ENCODE measurements around the gene HCN2. TPM values are rescaled to one million over a fixed set of nuclear protein-coding genes. Genes with fewer than 3 reads are reported as not detected.
A peak's percentile ranks its signal among the peaks of the same experiment; 100 is the strongest.
"Not testable (repeated sequence)": the region's sequence is repeated elsewhere in the genome, so short reads cannot be mapped to it uniquely, and the experiment has no call there.

The HCN2 gene
- total RNA-seq, 1 donor from 2014 or later: 4.5 TPM

DNA sequence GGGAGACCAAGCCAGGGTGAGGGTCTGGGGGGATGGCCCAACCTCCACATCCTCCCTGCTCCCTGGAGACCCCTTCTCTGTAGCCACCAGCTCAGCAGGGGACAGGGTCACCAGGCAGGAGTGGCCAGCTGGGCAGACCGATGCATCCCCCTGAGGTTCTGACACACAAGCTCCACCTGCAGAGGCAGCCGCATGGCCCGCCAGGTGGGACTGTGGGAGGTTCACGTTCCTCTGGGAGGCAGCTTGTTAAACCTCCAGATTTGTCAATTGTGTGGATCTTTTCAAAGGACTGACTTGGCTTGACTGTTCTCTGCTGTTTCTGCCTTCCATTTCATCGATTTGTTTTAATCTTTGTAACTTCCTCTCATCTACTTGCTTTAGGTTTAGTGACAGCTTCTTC, 35.6 kb downstream of the HCN2 start:
- intact Hi-C loops (cut with DNase I): no loop called here
- ATAC-seq: no peak
- no peak for DNase-seq (ENCODE audit: missing footprints)

DNA sequence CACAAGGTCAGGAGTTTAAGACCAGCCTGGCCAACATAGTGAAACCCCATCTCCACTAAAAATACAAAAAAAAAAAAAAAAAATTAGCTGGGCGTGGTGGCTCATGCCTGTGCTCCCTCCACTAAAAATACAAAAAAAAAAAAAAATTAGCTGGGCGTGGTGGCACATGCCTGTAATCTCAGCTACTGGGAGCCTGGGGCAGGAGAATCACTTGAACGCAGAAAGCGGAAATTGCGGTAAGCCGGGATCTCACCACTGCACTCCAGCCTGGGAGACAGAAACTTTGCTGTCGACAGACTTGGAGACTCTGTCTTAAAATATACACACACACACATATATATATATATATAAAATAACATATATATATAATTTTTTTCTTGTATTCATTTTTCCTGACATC, 36.9 kb downstream of the HCN2 start:
- intact Hi-C loops (cut with DNase I); ATAC-seq; DNase-seq (ENCODE audit: missing footprints): not testable (repeated sequence)

DNA sequence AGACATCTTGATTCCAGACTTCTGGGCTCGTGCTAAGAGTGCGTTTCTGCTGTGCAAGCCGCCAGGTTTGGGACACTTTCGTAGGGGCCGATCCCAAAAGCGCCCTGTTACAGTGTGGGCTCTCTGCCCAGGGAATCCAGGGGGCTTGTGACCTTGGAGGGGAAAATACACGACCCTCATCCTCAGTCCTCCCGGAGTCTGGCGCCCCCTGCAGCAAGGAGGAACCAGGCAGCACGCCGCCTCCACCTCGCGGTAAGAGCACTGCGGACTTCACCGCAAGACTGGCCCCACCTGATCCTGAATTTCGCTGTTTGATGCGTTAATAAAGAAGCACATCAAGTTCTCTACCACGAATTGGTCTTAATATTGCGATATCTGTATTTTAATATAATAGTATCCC, 38.5 kb downstream of the HCN2 start:
- ATAC-seq: no peak
- no peak for DNase-seq (ENCODE audit: missing footprints)
- intact Hi-C loops (cut with DNase I): no loop called here

DNA sequence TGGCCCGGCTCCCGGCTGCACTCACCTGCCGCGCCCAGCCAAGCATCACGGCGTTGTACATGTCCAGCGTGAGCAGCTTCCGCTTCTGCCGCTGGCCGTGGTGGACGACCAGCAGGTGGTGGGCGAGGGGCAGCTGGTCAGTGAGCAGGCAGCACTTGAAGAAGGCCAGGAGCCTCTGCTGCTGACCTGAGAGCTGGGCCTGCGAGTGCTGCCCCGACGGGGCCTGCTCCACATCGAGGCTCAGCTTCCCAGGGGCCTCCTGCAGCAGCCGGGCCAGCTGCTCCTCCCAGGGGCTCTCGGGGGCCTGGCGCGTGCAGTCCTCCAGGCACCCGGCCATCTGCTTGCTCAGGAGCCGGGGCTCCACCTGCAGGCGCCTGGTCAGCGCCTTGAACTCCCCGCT, 39.8 kb downstream of the HCN2 start:
- DNase-seq (ENCODE audit: missing footprints); ATAC-seq; intact Hi-C loops (cut with DNase I): not testable (repeated sequence)

DNA sequence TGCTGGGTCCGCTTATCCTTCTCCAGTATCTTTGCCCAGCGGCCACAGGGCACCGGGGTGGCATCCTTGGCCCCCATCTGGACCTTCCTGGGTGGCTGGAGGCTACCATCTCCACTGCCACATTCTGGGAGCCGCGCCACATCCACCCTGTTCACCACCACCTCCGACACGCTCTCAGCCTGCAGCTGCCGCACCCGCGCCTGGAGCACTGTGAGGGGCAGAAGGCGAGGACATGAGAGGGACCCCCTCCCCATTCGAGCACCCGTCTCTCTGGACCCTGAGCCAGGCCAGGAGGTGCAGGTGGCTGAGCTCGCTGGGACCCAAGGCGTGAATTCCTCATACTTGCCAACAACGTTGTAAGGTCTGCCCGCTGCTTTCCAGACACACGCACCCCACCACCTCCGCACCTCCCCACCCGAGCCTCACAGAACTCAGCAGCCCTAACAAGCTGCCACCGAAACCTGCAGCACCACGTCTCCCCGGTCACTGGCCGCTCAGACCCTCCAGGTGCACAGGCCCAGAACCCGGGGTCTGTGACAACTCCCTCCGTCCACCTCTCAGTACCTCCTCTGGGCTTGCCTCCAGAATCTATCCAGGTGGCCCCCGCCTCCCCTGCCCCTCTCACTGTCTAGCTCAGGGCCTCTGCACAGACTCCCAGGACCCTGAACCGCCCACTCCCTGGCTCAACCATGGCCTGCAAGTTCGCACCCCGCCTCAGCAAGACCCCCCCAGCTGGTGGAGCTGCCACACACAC, 40.5 kb downstream of the HCN2 start:
- DNase-seq (ENCODE audit: missing footprints): no peak
- no peak for ATAC-seq
- intact Hi-C loops (cut with DNase I): loop anchor here (5.0 kb wide), 2 partner anchors 58 to 98 kb away; partner anchors contain the start of genes BSG and CDC34

DNA sequence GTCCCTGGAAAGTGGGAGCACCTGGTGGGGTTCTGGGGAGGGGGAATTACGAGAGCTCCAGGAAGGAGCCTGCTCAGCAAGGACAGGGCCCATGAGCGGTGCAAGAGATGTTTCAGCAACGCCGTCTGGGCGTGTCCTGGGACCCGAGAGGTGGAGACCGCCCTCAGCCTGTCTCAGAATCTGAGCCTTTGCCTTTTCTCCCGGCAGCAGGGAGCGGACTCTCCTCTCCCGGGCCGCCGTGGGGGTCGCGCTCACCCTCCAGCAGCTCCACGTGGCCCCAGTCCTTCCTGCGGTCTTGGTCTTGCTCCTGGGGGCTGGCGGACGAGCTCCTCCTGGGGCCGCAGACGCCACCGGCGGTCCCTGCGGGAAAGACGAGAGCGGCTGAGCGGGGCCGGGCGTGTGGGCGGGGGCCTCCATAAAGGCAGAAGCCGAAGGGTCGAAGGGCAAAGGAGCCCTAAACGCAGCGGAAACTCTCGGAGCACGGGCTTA, 42.9 kb downstream of the HCN2 start:
- intact Hi-C loops (cut with DNase I): loop anchor here (5.0 kb wide), 2 partner anchors 60 to 100 kb away; partner anchors contain the start of genes BSG and CDC34
- no peak for DNase-seq (ENCODE audit: missing footprints)
- no peak for ATAC-seq

DNA sequence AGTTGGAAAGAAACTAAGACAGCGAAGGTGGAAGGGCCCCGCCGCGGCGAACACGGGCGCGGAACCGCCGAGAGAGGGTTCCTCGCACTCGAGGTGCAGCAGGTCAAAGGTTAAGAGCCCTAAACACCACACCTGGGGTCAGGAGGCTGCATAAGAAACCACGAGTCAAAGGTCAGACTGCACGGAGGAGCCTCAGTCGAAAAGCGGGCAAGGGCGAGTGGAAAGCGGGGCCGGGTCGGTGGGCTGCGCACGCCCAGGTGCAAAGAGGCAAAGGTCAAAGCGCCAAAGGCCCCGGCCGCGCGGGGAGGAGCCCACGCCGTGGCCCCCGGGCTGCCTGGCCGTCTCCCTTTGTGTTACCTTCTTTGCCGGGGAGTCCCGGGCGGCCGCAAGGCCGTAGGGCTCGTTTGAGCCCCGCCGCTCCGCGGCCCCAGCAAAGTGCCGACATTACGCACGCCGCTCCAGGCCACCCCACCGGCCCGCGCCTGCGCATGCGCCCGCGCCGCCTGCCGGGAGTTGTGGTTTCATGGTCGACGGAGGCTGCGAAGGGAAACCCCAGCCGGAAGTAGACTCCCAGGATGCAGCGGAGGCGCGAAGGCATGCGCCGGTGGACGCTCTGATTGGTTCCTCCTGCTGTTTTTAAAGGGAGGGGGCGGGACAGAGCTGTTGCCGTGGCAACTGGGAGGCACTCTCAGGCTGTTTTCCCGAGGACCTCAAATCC, 43.5 kb downstream of the HCN2 start, which contains the start of gene POLRMT:
TSS of gene POLRMT (minus strand) at position 470 of the 718 bp plus-strand sequence. CDS start at position 445, 25 bp downstream.
- ATAC-seq: peak; percentile 98
- intact Hi-C loops (cut with DNase I): loop anchor here (5.0 kb wide), 2 partner anchors 61 to 101 kb away; partner anchors contain the start of genes BSG and CDC34

DNA sequence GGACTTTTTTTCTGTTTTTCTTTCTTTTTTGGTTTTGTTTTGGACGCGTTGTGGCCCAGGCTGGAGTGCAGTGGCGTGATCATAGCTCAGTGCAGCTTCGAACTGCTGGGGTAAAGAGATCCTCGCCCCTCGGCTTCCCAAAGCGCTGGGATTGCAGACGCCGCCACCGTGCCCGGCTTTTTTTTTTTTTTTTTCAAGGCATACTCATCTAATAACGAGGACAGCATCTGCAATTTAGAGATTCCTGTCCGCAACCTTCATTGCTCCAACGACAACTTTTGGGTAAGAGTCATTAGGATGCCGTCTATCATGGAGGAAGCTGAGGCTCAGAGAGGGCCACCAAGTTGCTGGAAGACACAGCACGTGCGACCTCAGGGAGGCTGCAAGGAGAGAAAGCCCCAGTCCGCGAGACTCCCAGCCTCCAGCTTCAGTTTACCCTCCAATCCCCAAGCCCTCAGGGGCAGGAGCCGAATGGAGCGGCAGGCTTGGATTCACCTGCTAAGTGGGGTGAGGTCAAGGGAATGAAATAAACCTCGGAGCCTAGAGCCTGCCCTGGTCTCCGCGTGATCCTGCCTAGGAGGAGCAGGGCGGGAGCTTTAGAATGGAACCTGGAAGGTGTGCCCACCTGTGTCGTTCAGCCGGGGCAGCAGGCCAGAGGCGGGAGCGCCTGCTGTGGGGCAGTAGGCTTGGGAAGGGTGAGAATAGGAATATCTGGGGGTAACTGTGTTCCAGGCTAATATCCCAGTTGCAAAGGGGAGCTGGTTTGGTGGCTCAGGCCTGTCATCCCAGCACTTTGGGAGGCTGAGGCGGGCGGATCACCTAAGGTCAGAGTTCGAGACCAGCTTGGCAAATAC, 44.3 kb downstream of the HCN2 start:
- no peak for DNase-seq (ENCODE audit: missing footprints)
- ATAC-seq: no peak
- intact Hi-C loops (cut with DNase I): loop anchor here (5.0 kb wide), 2 partner anchors 62 to 102 kb away; partner anchors contain the start of genes BSG and CDC34

More for the DNA sequence above, 43.5 kb downstream of the HCN2 start, which contains the start of gene POLRMT:
- DNase-seq (ENCODE audit: missing footprints): peak; percentile 98

DNA sequence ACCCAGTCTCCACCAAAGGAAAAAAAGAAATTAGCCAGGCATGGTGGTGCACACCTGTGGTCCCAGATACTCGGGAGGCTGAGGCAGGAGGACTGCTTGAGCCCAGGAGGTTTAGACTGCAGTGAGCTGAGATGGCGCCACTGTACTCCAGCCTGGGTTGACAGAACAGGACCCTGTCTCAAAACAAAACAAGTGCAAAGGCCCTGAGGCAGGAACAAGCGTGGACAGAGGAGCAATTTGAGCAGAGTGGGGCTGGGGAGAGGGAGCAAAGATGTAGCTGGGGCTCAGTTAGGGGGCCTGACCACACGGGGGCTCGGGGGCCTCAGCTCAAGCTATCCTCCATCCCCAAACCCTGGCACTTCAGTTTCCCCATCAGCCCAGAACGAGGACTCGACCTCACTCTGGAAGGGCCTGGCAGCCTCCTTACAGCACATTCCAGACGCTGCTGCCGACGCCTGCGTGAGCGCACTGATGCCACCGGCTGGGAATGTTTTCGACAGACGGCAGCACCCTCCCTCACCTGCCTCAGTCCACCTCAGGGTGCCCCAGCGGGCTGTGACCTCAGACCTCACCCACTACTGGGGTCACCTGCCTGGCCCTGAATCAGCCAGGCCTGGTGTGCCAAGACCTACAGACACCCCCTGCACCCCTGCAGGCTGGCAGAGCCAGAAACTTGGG, 45.4 kb downstream of the HCN2 start:
- DNase-seq (ENCODE audit: missing footprints): no peak
- intact Hi-C loops (cut with DNase I): loop anchor here (5.0 kb wide), 2 partner anchors 63 to 103 kb away; partner anchors contain the start of genes BSG and CDC34
- no peak for ATAC-seq

DNA sequence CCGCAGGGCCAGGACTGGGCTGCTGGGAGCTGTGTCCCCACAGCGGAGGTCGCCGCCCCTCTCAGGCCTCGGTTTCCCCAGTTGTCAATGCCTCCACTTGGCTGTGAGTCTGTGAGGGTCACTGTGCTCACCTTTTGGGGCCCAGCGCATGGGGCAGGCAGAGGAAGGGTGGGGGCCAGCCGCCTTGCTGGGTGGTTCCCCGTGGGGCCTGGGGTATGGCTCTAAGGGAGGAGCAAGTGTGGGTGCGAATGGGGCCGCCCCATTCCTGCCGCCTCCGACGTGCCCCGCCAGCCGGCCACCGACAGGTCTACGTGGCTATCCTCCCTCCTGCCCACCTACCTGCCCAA, 49.2 kb downstream of the HCN2 start:
- DNase-seq (ENCODE audit: missing footprints): no peak
- intact Hi-C loops (cut with DNase I): no loop called here

DNA sequence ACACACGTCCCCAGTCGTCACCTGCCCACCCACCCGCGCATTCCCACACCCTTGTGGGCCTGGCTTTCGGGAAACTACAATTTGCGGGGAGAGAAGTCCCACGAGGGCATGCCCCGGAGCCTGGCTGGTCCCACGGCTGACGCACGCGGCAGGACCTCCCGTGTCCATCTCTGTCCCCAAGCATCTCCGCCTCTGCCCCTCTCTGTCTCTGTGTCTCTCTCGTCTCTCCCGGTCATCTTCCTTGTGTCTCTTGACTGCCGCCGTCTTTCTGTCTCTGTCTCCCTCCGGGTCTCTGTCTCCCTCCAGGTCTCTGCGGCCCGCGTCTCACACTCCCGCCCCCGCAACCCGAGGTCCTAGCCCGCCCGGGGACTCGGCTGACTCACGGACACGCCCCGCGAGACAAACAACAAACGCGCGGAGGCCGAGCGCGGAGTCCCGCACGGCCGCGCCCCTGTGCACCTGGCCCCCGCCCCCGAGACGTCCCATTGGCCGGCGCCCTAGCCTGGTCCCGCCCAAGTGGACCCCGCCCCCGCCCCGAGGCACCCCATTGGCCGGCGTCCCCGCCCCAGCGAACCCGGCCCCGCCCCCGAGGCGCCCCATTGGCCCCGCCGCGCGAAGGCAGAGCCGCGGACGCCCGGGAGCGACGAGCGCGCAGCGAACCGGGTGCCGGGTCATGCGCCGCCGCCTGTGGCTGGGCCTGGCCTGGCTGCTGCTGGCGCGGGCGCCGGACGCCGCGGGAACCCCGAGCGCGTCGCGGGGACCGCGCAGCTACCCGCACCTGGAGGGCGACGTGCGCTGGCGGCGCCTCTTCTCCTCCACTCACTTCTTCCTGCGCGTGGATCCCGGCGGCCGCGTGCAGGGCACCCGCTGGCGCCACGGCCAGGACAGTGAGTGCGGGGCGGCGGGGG, 49.8 kb downstream of the HCN2 start, which contains the start of gene FGF22:
TSS of gene FGF22 (plus strand) at position 627 of the 908 bp plus-strand sequence. CDS start at position 674, 47 bp downstream.
- ATAC-seq (peak; percentile 95), DNase-seq (ENCODE audit: missing footprints) (peak; percentile 96)
- intact Hi-C loops (cut with DNase I): no loop called here

More for the DNA sequence above, 49.2 kb downstream of the HCN2 start:
- ATAC-seq: no peak

DNA sequence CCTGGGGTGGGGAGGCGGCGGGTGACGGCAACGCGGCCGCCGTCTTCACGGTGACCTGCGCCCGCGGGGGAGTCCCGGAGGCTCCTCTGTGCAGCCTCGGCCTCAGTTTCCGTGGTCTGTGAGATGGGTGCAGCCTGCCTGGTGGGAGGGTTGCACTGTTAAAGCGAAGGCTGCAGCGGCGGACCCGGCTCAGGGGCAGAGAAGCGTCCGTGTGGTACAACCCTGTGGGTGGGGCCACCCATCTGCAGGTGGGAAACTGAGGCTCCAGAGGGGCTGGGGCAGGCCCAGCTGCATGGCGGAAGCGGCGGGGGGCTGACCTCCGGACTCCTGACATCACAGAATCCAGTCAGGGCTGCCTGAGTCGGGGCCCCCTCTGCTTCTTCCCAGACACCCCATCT, 50.5 kb downstream of the HCN2 start:
- ATAC-seq: no peak
- intact Hi-C loops (cut with DNase I): no loop called here
- no peak for DNase-seq (ENCODE audit: missing footprints)

DNA sequence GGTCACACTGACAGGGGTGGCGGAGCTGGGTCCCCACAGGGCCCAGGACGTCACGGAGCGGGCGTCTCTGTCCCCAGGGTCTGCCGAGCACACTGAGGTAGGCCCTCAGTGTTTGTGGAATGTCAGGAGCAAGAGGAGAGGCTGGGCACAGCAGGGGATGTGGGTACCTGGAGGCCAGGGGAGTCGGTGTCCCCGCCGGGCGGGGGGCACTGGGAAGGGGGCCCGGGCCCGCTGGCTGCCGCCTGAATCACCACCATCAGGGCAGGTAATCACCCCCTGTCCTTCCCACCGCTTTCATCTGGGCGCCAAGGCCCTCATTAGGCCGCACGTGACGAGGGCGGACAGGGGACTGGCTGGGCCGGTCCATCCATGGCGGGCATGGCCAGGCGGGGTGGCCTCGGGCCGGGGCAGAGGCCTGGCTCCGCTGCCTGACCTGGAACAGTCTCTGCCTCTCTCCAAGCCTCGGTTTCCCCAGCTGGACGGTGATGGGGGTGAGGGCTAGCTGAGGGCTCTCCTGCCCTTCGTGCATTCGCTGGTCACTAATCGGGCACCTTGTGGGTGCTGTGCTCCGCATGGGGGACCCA, 51.0 kb downstream of the HCN2 start:
- DNase-seq (ENCODE audit: missing footprints) (no peak), ATAC-seq (no peak)
- intact Hi-C loops (cut with DNase I): no loop called here

DNA sequence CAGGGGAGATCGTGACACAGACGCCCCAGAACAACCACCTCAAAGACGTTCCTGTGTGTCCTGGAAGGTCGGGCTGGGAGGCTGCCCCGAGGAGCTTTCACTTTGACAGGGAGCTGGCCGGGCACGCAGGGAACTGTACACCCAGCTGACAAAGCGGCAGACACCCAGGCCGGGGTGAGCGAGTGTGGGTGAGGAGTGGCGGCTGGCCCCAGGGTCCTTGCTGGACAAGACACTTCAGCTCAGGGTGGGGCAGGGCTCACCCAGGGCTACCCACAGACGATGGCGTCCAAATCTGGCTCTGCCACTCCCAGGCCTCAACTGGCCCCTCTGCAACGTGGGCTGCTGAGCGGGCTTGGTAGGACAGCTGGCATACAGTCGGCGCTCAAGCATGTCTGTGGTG, 52.0 kb downstream of the HCN2 start:
- ATAC-seq (no peak), DNase-seq (ENCODE audit: missing footprints) (no peak)
- intact Hi-C loops (cut with DNase I): no loop called here

DNA sequence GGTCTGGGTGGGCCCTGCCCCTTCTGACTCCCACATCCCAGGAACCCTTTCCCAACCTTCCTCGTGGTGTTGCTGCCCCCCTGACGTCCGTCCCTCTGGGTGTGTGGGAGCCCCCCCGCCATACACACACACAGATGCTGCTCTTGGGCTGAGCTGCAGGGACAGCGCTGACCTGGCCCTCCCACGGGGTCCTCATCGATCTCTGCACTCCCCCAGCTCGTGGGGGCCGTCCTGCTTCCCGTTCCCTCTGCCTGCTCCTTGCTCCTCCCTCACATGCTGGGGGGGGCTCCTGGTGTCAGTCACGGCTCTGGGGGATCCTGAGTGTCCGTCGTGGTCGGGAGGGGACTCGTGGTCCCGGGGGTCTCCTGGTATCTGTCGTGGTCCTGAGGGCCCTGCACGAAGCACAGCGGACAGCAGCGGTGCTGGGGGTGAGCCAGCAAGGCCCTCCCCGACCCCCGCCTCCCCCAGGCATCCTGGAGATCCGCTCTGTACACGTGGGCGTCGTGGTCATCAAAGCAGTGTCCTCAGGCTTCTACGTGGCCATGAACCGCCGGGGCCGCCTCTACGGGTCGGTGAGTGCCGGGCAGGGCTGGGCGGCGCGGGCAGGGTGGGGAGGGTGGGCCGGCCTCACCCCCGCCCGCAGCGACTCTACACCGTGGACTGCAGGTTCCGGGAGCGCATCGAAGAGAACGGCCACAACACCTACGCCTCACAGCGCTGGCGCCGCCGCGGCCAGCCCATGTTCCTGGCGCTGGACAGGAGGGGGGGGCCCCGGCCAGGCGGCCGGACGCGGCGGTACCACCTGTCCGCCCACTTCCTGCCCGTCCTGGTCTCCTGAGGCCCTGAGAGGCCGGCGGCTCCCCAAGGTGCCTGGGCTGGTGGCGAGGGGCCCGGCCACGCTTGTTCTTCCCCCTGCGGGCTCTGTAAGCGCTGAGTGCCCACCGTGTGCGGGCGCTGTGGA, 53.4 kb downstream of the HCN2 start:
- ATAC-seq: no peak
- intact Hi-C loops (cut with DNase I): no loop called here

DNA sequence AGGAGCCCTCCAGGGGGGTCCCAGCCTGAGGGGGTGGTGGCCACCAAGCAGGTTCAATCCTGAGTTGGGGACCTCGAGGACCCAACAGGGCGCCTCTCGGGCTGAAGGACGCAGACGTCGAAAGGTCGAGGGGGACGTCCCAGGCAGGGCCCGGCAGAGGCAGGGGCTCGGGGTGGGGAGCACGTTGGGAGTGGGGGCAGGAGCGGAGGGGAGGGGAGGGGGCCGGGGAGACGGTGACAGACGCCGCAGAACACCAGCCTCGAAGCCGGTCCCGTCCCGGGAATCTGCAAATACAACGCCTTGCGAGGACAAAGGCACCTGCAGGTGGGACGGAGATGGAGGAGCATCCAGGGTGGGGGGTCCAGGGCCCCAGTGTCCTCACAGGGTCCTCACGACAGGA, 54.1 kb downstream of the HCN2 start:
- ATAC-seq (no peak), DNase-seq (ENCODE audit: missing footprints) (no peak)
- intact Hi-C loops (cut with DNase I): no loop called here

More for the DNA sequence above, 53.4 kb downstream of the HCN2 start:
- DNase-seq (ENCODE audit: missing footprints): no peak
